IMR-90 (cell line): Measurements from ENCODE around the gene MYH9. TPM values are rescaled to one million over a fixed set of nuclear protein-coding genes. Genes with fewer than 3 reads are reported as not detected.

ENCODE experiments used
- ATAC-seq: fragments of 200-7000 bp; cut with Tn5 transposase; 2 replicates; pipeline ENCODE4 v1.9.1; 2020; ENCODE audit warnings: low read depth, mild to moderate bottlenecking, moderate library complexity
- BruUV-seq: library from RNA; stranded (reverse); fragments of 400-500 nt; replicated peaks from 2 replicates; lab custom pipeline; 2021; lab: Mats Ljungman, UMichigan
- CTCF ChIA-PET: fragments of 300-600 bp; formaldehyde crosslinking; extraction: SDS; loops from one replicate; lab custom pipeline; 2021; ENCODE audit warnings: antibody characterized with exemption; lab: Yijun Ruan, JAX
- POLR2A ChIA-PET: fragments of 300-600 bp; sonication (Branson Sonifier 250); formaldehyde crosslinking; loops from one replicate; lab custom pipeline; 2022; ENCODE audit warnings: antibody characterized with exemption; ENCODE audit not compliant: unreplicated experiment; lab: Charles Lee
- DNase-seq: peaks from one replicate; pipeline ENCODE4 v3.0.0; 2013
- H2AFZ ChIP-seq: replicated peaks from 2 replicates; pipeline ENCODE3; 2013; ENCODE audit warnings: low read length, mild to moderate bottlenecking; ENCODE audit not compliant: poor library complexity
- H2AK5ac ChIP-seq: 2 replicates; pipeline ENCODE4 v1.6.1; 2013; ENCODE audit warnings: low read depth, low read length, inconsistent platforms
- H2AK9ac ChIP-seq: replicated peaks from 2 replicates; pipeline ENCODE3; 2013; ENCODE audit warnings: mild to moderate bottlenecking, low read depth, low read length, moderate library complexity; ENCODE audit not compliant: poor library complexity
- H2BK120ac ChIP-seq: 2 replicates; pipeline ENCODE4 v1.6.1; 2013; ENCODE audit warnings: low read depth, low read length, inconsistent platforms
- H2BK15ac ChIP-seq: 3 replicates; pipeline ENCODE4 v1.6.1; 2013; ENCODE audit warnings: low read depth, low read length, inconsistent platforms
- H2BK20ac ChIP-seq: 2 replicates; pipeline ENCODE4 v1.6.1; 2013; ENCODE audit warnings: low read depth, mild to moderate bottlenecking, inconsistent platforms, low read length, moderate library complexity
- H2BK5ac ChIP-seq: 2 replicates; pipeline ENCODE4 v1.6.1; 2013; ENCODE audit warnings: mild to moderate bottlenecking, low read depth, low read length, inconsistent platforms; ENCODE audit not compliant: poor library complexity, severe bottlenecking
- H3K14ac ChIP-seq: replicated peaks from 2 replicates; pipeline ENCODE4 v1.6.1; 2013; ENCODE audit warnings: low read depth, low read length, inconsistent platforms
- H3K18ac ChIP-seq: 2 replicates; pipeline ENCODE4 v1.6.1; 2013; ENCODE audit warnings: low read depth, low read length, control low read depth
- H3K23ac ChIP-seq: 2 replicates; pipeline ENCODE4 v1.6.1; 2013; ENCODE audit warnings: low read depth, low read length, inconsistent platforms
- H3K27ac ChIP-seq: 2 replicates; pipeline ENCODE4 v1.5.1; 2013; ENCODE audit warnings: mild to moderate bottlenecking, control low read depth, low read length; ENCODE audit not compliant: insufficient read depth
- H3K27me3 ChIP-seq: 2 replicates; pipeline ENCODE4 v1.6.1; 2013; ENCODE audit warnings: low read length; ENCODE audit not compliant: control insufficient read depth, insufficient read depth
- H3K36me3 ChIP-seq: 2 replicates; pipeline ENCODE4 v1.6.1; 2013; ENCODE audit warnings: low read length, mixed read lengths; ENCODE audit not compliant: control insufficient read depth, insufficient read depth
- H3K4ac ChIP-seq: 2 replicates; pipeline ENCODE4 v1.6.1; 2013; ENCODE audit warnings: low read depth, low read length, inconsistent platforms
- H3K4me1 ChIP-seq: 2 replicates; pipeline ENCODE4 v1.6.1; 2013; ENCODE audit warnings: low read length, mixed read lengths; ENCODE audit not compliant: control insufficient read depth, insufficient read depth
- H3K4me2 ChIP-seq: 2 replicates; pipeline ENCODE4 v1.6.1; 2013; ENCODE audit warnings: low read depth, mild to moderate bottlenecking, control low read depth, low read length, moderate library complexity
- H3K4me3 ChIP-seq: 2 replicates; pipeline ENCODE4 v1.5.1; 2013; ENCODE audit warnings: low read depth, mild to moderate bottlenecking, control low read depth, low read length, moderate library complexity; ENCODE audit not compliant: insufficient read depth
- H3K56ac ChIP-seq: 2 replicates; pipeline ENCODE4 v1.6.1; 2013; ENCODE audit warnings: low read length, inconsistent platforms; ENCODE audit not compliant: insufficient read depth; ENCODE audit errors: extremely low read depth
- H3K79me1 ChIP-seq, 2 experiments: 2 replicates each; pipeline ENCODE4 v1.6.1; 2013; ENCODE audit warnings: low read length in 2 of 2, inconsistent platforms in 1 of 2, low read depth in 1 of 2
- H3K9ac ChIP-seq: 2 replicates; pipeline ENCODE4 v1.6.1; 2013; ENCODE audit warnings: low read depth, low read length, control low read depth
- H3K9me1 ChIP-seq: 2 replicates; pipeline ENCODE4 v1.6.1; 2013; ENCODE audit warnings: low read length, inconsistent platforms; ENCODE audit not compliant: insufficient read depth
- H3K9me3 ChIP-seq: 2 replicates; pipeline ENCODE4 v1.6.1; 2013; ENCODE audit warnings: low read length; ENCODE audit not compliant: control insufficient read depth, insufficient read depth
- H4K20me1 ChIP-seq: 2 replicates; pipeline ENCODE4 v1.6.1; 2013; ENCODE audit warnings: low read length, inconsistent platforms; ENCODE audit not compliant: insufficient read depth
- H4K5ac ChIP-seq: 2 replicates; pipeline ENCODE4 v1.6.1; 2013; ENCODE audit warnings: mild to moderate bottlenecking, low read depth, low read length, control low read depth
- H4K8ac ChIP-seq, 2 experiments: 2 replicates each; pipeline ENCODE4 v1.6.1; 2013; ENCODE audit warnings: low read depth in 2 of 2, low read length in 2 of 2, control low read depth in 1 of 2, inconsistent platforms in 1 of 2
- H4K91ac ChIP-seq: 2 replicates; pipeline ENCODE4 v1.6.1; 2013; ENCODE audit warnings: low read depth, low read length, inconsistent platforms; ENCODE audit not compliant: insufficient read depth
- BHLHE40 ChIP-seq: fragments of 150-350 bp; IDR thresholded peaks from 2 replicates; pipeline ENCODE4 v1.6.1; 2016; ENCODE audit warnings: mild to moderate bottlenecking, low read depth, low read length
- CEBPB ChIP-seq: IDR thresholded peaks from 2 replicates; pipeline ENCODE4 v1.6.1; 2012; ENCODE audit warnings: low read depth, low read length, improper control_type of control experiment
- CTCF ChIP-seq: conservative IDR thresholded peaks from 2 replicates; pipeline ENCODE4 v1.5.1; 2012; ENCODE audit warnings: mild to moderate bottlenecking, low read depth, low read length, improper control_type of control experiment
- FOS ChIP-seq: fragments of 150-350 bp; IDR thresholded peaks from 2 replicates; pipeline ENCODE4 v1.6.1; 2016; ENCODE audit warnings: low read depth, low read length
- NFE2L2 ChIP-seq: fragments of 150-350 bp; IDR thresholded peaks from 2 replicates; pipeline ENCODE4 v1.6.1; 2016; ENCODE audit warnings: low read depth, mild to moderate bottlenecking, low read length
- RCOR1 ChIP-seq: IDR thresholded peaks from 2 replicates; pipeline ENCODE4 v1.6.1; 2012; ENCODE audit warnings: mild to moderate bottlenecking, low read length, improper control_type of control experiment; ENCODE audit not compliant: insufficient replicate concordance
- RFX5 ChIP-seq: IDR thresholded peaks from 2 replicates; pipeline ENCODE4 v1.8.0; 2012; ENCODE audit warnings: low read depth, mild to moderate bottlenecking, low read length, moderate library complexity
- WGBS, 2 experiments: methylation state at CpG; one replicate each; pipeline versions ENCODE4 v1.1.5 to v1.1.7; 2013; ENCODE audit warnings: missing lambda C conversion rate in 2 of 2; ENCODE audit not compliant: insufficient read length in 1 of 2; ENCODE audit errors: extremely low coverage in 2 of 2; 5-methylcytosine and 5-hydroxymethylcytosine counted together
- dilution Hi-C: fragments of 300-500 bp; cut with HindIII; formaldehyde crosslinking; loops from one replicate; pipeline ENCODE4 v1.14.3; 2018; ENCODE audit warnings: low sequenced_read_pairs; ENCODE audit not compliant: unreplicated experiment
- in situ Hi-C: fragments of 300-500 bp; cut with MboI; formaldehyde crosslinking; loops from 3 replicates; pipeline ENCODE4 v1.14.3; 2019; ENCODE audit warnings: low sequenced_read_pairs, inconsistent platforms, mixed read lengths
- intact Hi-C: fragments of 100-400 bp; cut with micrococcal nuclease; formaldehyde crosslinking; loops from 2 replicates; pipeline ENCODE4 v1.10.0; 2022
- polyA plus RNA-seq, 3 experiments: library from polyadenylated mRNA; depleted of rRNA; stranded (reverse); fragments of >200 nt; gene quantifications; 2 replicates each; pipeline ENCODE4 v1.2.3, GENCODE V29; 2012; ENCODE audit warnings: low replicate concordance in 1 of 3
- total RNA-seq: library from RNA; depleted of rRNA; stranded (reverse); fragments of >200 nt; gene quantifications from 2 replicates; pipeline ENCODE4 v1.2.3, GENCODE V29; 2012

The MYH9 gene
- total and polyA plus RNA-seq, 2 of the 4 experiments (the other 2 are of a cell fraction), result 475 to 554 TPM

DNA sequence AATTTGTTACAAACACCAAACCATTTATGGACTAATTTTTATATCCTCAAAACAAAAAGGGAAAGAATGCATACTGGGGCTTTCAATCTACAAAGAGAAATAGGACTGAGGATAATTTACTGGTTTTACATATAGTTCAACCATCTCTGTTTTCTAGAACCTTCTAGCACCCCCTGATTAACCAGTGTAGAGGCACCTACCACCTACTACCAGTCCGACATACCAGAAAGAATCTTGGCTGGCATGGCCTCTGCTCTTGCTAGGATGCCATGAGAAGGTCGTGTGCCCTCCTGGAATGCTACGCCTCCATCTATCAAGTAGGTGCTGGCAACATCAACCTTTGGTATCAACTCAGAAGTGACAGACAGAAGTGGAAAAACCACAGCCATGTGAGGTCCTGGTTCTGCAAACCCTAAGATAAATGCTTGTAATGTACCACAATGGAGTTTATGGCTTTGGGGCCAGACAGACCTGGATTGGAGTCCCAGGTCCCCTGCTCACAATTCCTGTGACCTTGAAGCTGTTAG, 28.2 kb downstream of the MYH9 start:
- Histone ChIP-seq H3K4me1 (peaks cover 70% of the 10 kb centered on the region), H4K20me1 (peaks cover 100% of the 10 kb centered on the region), H3K4me2 (peak overlapping the region; percentile 29), H2BK15ac (peak overlapping the region; percentile 80; the same call in 1 of the 3 replicates), H3K14ac (peak overlapping the region; percentile 69), H3K36me3 (peaks cover 27% of the 10 kb centered on the region), H2AK9ac (peak overlapping the region; percentile 71), H3K56ac (peak overlapping the region; percentile 55), H3K9me3 (no peaks in the 10 kb centered on the region), H3K27me3 (no peaks in the 10 kb centered on the region), H3K79me1 (peaks cover 0 to 64% of the 10 kb centered on the region in 2 experiments; a peak in 2 of 4 replicates), H2BK120ac (peak overlapping the region; percentile 81), H4K5ac (peak overlapping the region; percentile 43), H3K18ac (peak overlapping the region; percentile 74), H2AK5ac (peak overlapping the region; percentile 87), H2BK20ac (peak overlapping the region; percentile 72; the same call in 1 of the 2 replicates), H2BK5ac (peak overlapping the region; percentile 89), H3K4ac (peak overlapping the region; percentile 89), H3K4me3 (no peak overlapping the region), H4K8ac (peak overlapping the region; percentile 29 to 76; a peak in 3 of 4 replicates), H2AFZ (no peak overlapping the region), H3K9me1 (peaks cover 68% of the 10 kb centered on the region), H3K9ac (peak overlapping the region; percentile 24; the same call in 1 of the 2 replicates), H4K91ac (peak overlapping the region; percentile 45; the same call in 1 of the 2 replicates), H3K23ac (peak overlapping the region; percentile 91), H3K27ac (peak overlapping the region; percentile 64)
- dilution Hi-C loops (no loop called here), intact Hi-C loops (no loop called here), in situ Hi-C loops (no loop called here)
- no TSS peak for BruUV-seq
- DNase-seq (no peak), ATAC-seq (no peak)
- CTCF ChIA-PET, result no interaction called here
- TF ChIP-seq NFE2L2 (no peak), RCOR1 (no peak), BHLHE40 (no peak), CEBPB (no peak), RFX5 (no peak), CTCF (no peak), FOS (no peak)
- 80% methylated on average over 2 of the region's 3 CpGs; no CpG with 5 or more reads in 1 of the 2 experiments for WGBS, 2 experiments
- POLR2A ChIA-PET, result no interaction called here
